Sigmoid colon (tissue), 4 donors: ENCODE measurements around the gene GPR17.

Experiments
- EP300 ChIP-seq, 4 donors: sonication (generic); formaldehyde crosslinking; IDR thresholded peaks; one replicate each; pipeline ENCODE4 v1.6.1; 2017; ENCODE audit warnings: antibody characterized with exemption in 4 of 4
- POLR2A ChIP-seq, 2 donors: fragments of 450-650 bp; IDR thresholded peaks; one replicate each; pipeline ENCODE4 v1.6.1; 2016; ENCODE audit warnings: antibody characterized with exemption in 2 of 2, mild to moderate bottlenecking in 2 of 2, moderate library complexity in 2 of 2
- POLR2AphosphoS5 ChIP-seq, 4 donors: sonication (generic); formaldehyde crosslinking; IDR thresholded peaks; one replicate each; pipeline ENCODE4 v1.6.1; 2017; ENCODE audit warnings: antibody characterized with exemption in 4 of 4
- TF ChIP-seq, protein P1 (sequence below), 4 experiments: fragments of 450-650 bp in 3 of 4; fragments of 200-600 bp in 1 of 4; IDR thresholded peaks; one replicate each; pipeline ENCODE4 v1.5.1; 2016 to 2019; ENCODE audit warnings: antibody characterized with exemption in 4 of 4, mild to moderate bottlenecking in 3 of 4, moderate library complexity in 2 of 4

DNA sequence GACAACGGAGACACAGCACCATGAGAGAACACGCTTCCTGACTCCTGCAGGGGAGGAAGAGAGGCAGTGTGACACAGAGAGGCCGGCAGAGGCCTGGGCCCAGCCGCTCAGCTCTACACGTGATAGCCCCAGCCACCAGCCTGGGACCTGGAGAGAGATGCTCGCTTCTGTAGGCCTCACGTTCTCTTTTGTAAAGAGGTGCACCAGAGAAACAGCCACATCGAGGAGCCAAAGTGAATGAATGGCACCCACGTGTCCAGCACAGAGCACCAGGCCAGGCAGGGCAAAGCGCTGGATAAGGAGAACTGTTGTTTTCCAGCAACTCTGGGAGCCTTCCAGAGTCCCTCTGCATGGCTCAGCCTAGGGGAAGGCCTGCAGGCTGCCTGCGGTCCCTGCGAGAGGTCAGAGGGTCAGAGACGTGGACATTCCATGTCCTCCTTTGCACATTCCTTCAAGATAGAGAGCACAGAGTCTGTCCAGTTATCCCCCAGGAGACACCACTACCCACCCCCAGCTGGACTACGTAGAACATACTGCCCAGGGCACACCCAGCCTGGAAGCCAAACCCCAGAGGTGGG lies 15.2 kb downstream of the GPR17 start:
- TF ChIP-seq, protein P1, sequence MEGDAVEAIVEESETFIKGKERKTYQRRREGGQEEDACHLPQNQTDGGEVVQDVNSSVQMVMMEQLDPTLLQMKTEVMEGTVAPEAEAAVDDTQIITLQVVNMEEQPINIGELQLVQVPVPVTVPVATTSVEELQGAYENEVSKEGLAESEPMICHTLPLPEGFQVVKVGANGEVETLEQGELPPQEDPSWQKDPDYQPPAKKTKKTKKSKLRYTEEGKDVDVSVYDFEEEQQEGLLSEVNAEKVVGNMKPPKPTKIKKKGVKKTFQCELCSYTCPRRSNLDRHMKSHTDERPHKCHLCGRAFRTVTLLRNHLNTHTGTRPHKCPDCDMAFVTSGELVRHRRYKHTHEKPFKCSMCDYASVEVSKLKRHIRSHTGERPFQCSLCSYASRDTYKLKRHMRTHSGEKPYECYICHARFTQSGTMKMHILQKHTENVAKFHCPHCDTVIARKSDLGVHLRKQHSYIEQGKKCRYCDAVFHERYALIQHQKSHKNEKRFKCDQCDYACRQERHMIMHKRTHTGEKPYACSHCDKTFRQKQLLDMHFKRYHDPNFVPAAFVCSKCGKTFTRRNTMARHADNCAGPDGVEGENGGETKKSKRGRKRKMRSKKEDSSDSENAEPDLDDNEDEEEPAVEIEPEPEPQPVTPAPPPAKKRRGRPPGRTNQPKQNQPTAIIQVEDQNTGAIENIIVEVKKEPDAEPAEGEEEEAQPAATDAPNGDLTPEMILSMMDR (IDR thresholded peaks at IDR 0.05): no peak
- TF ChIP-seq POLR2AphosphoS5 (IDR thresholded peaks at IDR 0.05) (peak in 1 of 4 donors; percentile 39), POLR2A (IDR thresholded peaks at IDR 0.05) (no peak), EP300 (IDR thresholded peaks at IDR 0.05) (no peak)
